AG09309 (cell line): Measurements from ENCODE around the gene STK38L.
A peak's percentile ranks its signal among the peaks of the same experiment; 100 is the strongest.

ENCODE experiments used
- DNase-seq: peaks from one replicate; pipeline ENCODE4 v3.0.0-alpha.2; 2010; ENCODE audit warnings: low read depth
- H3K4me3 ChIP-seq: 2 replicates; pipeline ENCODE4 v1.5.1; 2011; ENCODE audit warnings: mild to moderate bottlenecking, low read depth, low read length, moderate library complexity; ENCODE audit not compliant: control insufficient read depth
- CTCF ChIP-seq: IDR thresholded peaks from 2 replicates; pipeline ENCODE4 v1.5.1; 2011; ENCODE audit warnings: mild to moderate bottlenecking, low read depth, low read length, inconsistent platforms; ENCODE audit not compliant: insufficient read depth, control insufficient read depth; ENCODE audit errors: missing control alignments

Gene STK38L

GRCh38 chr12:27284021-27284420 lies 39.9 kb downstream of the STK38L start:
- DNase-seq: no peak
- TF ChIP-seq CTCF: no peak
- H3K4me3 ChIP-seq: no peak overlapping the region

GRCh38 chr12:27284751-27285150 lies 40.7 kb downstream of the STK38L start:
- peak; percentile 55 for DNase-seq
- no peak overlapping the region for H3K4me3 ChIP-seq
- TF ChIP-seq CTCF: no peak

GRCh38 chr12:27285403-27285802 lies 41.3 kb downstream of the STK38L start:
- TF ChIP-seq CTCF: no peak
- no peak overlapping the region for H3K4me3 ChIP-seq
- DNase-seq: no peak

GRCh38 chr12:27289414-27289813 lies 45.3 kb downstream of the STK38L start:
- H3K4me3 ChIP-seq: no peak overlapping the region
- TF ChIP-seq CTCF: no peak
- no peak for DNase-seq

- H3K4me3 ChIP-seq: no peak overlapping the region
- TF ChIP-seq CTCF: no peak
- no peak for DNase-seq
These were observed 46.5 kb downstream of the STK38L start for GRCh38 chr12:27290501-27291168.

GRCh38 chr12:27291862-27292261 lies 47.8 kb downstream of the STK38L start:
- no peak overlapping the region for H3K4me3 ChIP-seq
- TF ChIP-seq CTCF: no peak
- no peak for DNase-seq
